GM10266 (cell line): ENCODE results near the gene MCTP1.

Experiments used
- DNase-seq: peaks from one replicate; pipeline ENCODE4 v3.0.0; 2012; ENCODE audit errors: extremely low spot score
- CTCF ChIP-seq: IDR thresholded peaks from 2 replicates; pipeline ENCODE4 v1.5.1; 2012; ENCODE audit warnings: mild to moderate bottlenecking, low read depth; ENCODE audit not compliant: control insufficient read depth, insufficient read depth; ENCODE audit errors: missing control alignments

The MCTP1 gene

GRCh38 chr5:95298651-95299050 lies 13.8 kb upstream of the MCTP1 start:
- TF ChIP-seq CTCF: no peak
- DNase-seq: no peak

GRCh38 chr5:95296291-95296690 lies 11.4 kb upstream of the MCTP1 start:
- DNase-seq: no peak
- TF ChIP-seq CTCF: no peak

GRCh38 chr5:95285409-95285755 lies 488 bp upstream of the MCTP1 start:
- peak; percentile 22 for DNase-seq
- no peak for TF ChIP-seq CTCF

- DNase-seq: peak; percentile 76
- TF ChIP-seq CTCF: peak; percentile 66
Measured at GRCh38 chr5:95283761-95284571, 928 bp downstream of the MCTP1 start.

GRCh38 chr5:95283022-95283615 lies 1.8 kb downstream of the MCTP1 start:
- no peak for DNase-seq
- TF ChIP-seq CTCF: no peak

- no peak for TF ChIP-seq CTCF
Measured at GRCh38 chr5:95281226-95281625, 3.7 kb downstream of the MCTP1 start.

GRCh38 chr5:95280401-95281095 lies 4.3 kb downstream of the MCTP1 start:
- TF ChIP-seq CTCF: no peak
- DNase-seq: no peak

More at GRCh38 chr5:95281226-95281625, 3.7 kb downstream of the MCTP1 start:
- DNase-seq: no peak
